Mucosa of gallbladder (tissue), 1 donor: Measurements from ENCODE around the gene KIAA0825. TPM values are rescaled to one million over a fixed set of nuclear protein-coding genes. Genes with fewer than 3 reads are reported as not detected.

Experiments used
- DNase-seq: peaks from one replicate; pipeline ENCODE4 v3.0.0-alpha.2; 2020; ENCODE audit warnings: low spot score
- total RNA-seq: library from RNA; stranded (reverse); gene quantifications from one replicate; pipeline ENCODE4 v1.2.1, GENCODE V29; 2021
- donor health status: DM: no; HTN: no; CAD: no.

The KIAA0825 gene
- total RNA-seq, 1 donor from 2014 or later = 3.3 TPM

DNA sequence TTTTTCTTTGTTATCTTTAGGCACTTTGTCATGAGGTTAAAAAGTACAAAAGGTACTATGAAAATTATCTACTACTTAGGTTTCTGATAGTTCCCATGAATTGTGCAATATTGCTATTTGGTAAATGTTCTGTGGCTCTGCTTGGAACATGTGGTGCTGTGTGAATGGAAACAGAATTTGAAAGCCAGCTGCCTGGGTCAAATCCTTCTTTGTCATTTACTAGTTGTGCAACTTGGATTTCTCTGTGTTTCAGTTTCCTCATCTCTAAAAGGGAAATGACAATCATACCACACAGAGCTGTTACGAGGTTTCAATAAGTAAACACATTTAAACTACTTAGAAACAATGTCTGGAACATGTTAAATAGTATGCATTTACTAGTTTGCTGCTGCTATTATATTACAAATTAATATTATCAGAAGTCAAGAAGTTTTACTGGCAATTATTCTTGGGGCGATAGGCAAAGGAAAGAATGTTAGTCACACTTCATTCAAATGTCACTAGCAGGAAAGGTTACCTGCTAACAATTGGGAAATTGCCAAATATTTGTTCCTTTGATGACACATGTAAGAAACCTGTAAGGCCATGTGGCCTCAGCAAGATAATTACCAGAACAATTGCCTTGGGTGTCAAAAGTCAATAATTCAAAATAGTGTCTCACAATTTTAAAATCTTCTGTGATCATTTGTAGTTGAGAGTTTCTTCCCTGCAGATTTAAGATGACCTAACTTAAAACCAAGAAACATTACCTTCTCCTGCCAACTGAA, 184.8 kb downstream of the KIAA0825 start:
- DNase-seq = no peak

DNA sequence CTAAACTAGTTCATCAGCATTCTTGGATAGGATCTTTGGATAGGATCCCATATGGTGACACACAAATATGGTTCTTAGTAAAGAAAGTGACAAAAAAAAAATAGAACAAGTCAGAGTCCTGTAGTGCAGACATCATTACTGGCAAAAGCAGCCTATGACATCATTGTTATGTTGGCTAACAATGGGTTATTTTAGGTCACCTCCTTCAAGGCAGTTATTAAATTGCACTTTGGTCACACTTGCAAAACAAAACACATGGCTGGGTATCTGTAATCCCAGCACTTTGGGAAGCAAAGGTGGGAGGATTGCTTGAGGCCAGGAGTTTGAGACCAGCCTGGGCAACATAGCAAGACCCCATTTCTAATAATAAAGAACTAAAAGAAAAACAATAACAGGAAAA, 185.9 kb downstream of the KIAA0825 start:
- DNase-seq = no peak

DNA sequence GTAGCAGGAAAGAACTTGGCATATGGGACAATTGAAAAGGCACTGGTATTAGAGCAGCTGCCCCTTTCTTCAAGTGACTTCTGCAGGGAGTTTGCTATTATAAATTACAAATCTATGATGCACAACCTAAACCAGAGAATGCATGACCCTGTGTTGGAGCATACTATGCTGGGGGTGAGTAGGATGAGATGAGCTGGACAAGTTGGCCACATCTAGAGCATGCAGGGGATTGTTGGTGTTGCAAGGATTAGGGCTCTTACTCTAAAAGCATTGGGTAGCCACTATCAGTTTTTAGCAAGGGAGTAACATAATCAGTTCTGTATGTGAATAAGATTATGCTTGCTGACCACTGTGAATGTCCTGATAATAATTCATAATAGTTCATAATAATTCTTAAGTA, 186.7 kb downstream of the KIAA0825 start:
- DNase-seq = no peak

- DNase-seq = no peak
These were observed 188.8 kb downstream of the KIAA0825 start for GRCh38 chr5:94429566-94429965.

DNA sequence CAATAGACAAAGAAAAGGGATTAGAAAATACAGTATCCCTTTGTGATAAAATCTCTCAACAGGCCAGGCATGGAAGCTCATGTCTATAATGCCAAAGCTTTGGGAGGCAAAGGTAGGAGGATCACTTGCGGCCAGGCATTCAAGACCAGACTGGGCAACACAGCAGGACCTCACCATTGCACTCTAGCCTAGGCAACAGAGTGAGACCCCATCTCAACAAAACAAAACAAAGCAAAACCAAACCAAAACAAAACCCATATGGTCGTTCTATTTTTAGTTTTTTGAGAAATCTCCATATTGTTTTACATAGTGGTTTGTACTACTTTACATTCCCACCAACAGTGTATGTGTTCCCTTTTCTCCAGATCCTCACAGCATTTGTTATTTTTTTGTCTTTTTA, 193.0 kb downstream of the KIAA0825 start:
- no peak for DNase-seq

DNA sequence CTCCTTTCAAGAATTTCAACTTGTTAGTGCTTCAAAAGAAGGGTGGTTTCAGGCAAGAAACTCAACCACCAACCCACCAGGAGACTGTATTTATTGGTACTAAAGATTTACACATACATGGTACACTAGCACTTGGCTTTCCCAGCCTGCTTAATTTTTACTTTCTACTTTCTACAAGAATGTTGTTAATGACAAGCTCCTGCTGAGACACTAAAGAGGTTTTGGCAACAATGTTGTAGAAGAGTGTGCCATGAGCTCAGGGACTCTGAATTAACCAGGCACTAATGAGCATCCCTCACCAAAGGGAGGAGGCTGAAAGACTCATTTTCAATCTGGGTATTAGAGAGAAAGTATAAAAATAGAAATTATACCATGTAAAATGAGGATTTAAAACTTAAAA, 195.0 kb downstream of the KIAA0825 start:
- no peak for DNase-seq

DNA sequence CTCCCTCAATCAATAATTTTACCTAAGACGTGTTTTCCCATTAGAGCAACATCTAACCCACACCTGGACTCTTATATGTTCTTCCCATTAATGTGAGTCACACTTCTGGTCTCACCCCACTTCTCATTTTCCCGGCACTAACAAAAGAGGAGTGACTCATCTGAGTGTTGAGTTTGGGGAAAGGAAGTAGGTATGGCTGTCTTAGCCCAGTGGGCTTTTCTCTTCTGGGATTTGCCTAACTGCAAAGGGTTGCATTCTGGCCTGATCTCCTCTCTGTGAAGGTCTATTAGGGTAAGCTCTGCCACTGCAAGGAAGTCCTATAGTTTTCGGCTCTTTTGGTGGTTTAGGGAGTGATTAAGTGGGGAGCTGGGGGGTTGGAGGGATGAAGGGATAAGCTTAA, 195.6 kb downstream of the KIAA0825 start:
- no peak for DNase-seq

GRCh38 chr5:94420885-94421284, 197.5 kb downstream of the KIAA0825 start:
- no peak for DNase-seq

DNA sequence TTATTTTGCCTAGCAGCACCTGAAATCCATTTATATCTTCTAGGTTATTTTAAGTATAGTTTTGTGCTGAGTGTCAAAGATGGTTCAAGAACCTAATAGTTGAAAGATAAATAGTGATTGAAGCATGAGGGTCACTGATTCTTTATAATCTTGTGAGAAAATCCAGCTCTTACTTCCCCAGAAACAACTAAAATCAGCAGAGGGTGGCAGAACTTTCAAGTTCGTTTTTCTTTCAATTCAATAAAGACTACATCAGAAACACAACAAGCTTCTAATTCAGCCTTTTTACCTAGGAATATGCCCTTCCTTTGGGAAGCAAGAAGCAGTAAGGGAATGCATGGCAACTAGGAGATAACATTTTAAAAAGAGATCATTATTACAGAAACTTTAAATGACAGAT, 202.6 kb downstream of the KIAA0825 start:
- DNase-seq = no peak

DNA sequence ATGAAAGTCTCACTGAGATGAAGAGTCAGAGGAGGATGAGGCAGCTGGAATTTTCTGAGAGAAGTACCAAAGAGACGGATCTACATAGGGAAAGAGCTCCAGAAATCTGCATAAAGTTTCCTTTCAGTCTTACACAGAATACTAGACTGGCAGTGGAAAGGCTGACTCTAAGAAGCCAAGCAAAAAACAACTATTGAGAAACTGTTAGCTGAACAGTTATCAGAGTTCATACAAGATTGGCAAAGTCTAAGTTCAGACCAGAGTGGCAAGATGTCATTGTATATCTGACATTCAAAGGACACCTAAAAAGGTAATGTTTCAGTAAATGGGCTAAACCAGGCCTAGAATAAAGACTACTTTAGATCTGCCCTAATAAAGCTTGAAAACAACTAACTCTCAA, 209.0 kb downstream of the KIAA0825 start:
- no peak for DNase-seq

- DNase-seq = no peak
These were observed 211.4 kb downstream of the KIAA0825 start for GRCh38 chr5:94407023-94407422.

GRCh38 chr5:94403483-94403882, 214.9 kb downstream of the KIAA0825 start:
- DNase-seq = no peak

DNA sequence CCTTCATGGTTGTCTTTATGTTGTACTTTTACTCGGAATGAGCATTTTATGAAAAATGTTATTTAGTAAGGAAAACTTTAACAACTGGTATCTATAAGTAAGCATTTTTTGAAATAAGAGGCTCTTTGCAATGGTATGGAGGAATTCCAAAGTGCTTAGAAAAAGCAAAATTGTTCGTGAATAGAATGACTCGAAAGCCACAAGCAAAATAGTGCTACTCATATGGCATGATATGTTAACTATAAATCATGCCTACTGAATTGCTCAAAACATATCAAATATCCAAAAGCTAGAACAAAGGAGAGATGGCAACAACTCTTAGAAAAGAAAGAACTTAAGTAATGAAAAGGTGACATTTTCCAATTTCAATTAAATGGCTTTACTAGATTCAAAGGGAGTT, 216.3 kb downstream of the KIAA0825 start:
- DNase-seq = no peak

- DNase-seq = no peak
These were observed 220.9 kb downstream of the KIAA0825 start for GRCh38 chr5:94397508-94397907.

- no peak for DNase-seq
These were observed 221.7 kb downstream of the KIAA0825 start for GRCh38 chr5:94396687-94397086.

- no peak for DNase-seq
These were observed 222.9 kb downstream of the KIAA0825 start for GRCh38 chr5:94395468-94395867.

GRCh38 chr5:94391996-94392395, 226.4 kb downstream of the KIAA0825 start:
- no peak for DNase-seq

DNA sequence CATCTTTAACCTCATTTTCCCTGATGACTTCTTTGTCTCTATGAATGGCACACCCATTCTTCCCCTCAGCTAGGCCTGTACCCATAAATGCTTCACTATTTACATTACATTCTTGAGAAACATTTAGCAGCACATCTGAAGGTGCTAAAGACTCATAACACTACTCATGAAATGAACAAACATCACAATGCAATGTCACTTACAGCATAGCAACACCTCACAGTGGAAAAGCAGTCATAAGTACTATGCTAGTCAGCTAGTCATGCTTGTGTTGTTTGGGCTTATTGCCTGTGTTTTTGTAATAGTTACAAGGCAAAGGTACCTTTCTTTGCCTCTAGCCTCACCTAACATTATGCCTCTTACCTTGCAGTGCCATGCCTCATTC, 228.9 kb downstream of the KIAA0825 start:
- DNase-seq = no peak

GRCh38 chr5:94388773-94389514, 229.5 kb downstream of the KIAA0825 start:
- no peak for DNase-seq

GRCh38 chr5:94385767-94386166, 232.6 kb downstream of the KIAA0825 start:
- DNase-seq = no peak

- no peak for DNase-seq
These were observed 240.3 kb downstream of the KIAA0825 start for GRCh38 chr5:94378062-94378461.

- no peak for DNase-seq
These were observed 241.6 kb downstream of the KIAA0825 start for GRCh38 chr5:94376672-94377345.

- DNase-seq = no peak
These were observed 242.6 kb downstream of the KIAA0825 start for GRCh38 chr5:94375801-94376200.
